Activated CD4-positive, alpha-beta memory T cell treated with anti-CD3 and anti-CD28 coated beads, Interleukin-2, amount 10 ng/mL, durations not matched to agents 7 days and 5 days (primary cell): ENCODE results near the gene AGBL1. TPM values are rescaled to one million over a fixed set of nuclear protein-coding genes. Genes with fewer than 3 reads are reported as not detected.

Source experiments
- CTCF ChIA-PET: fragments of 350-600 bp; sonication (Branson Sonifier 250); formaldehyde crosslinking; loops from one replicate; lab custom pipeline; 2021; ENCODE audit warnings: antibody characterized with exemption, inconsistent platforms; lab: Charles Lee
- POLR2A ChIA-PET: fragments of 350-600 bp; sonication (Branson Sonifier 250); formaldehyde crosslinking; loops from one replicate; lab custom pipeline; 2021; ENCODE audit warnings: antibody characterized with exemption; lab: Charles Lee
- DNase-seq: peaks from one replicate; pipeline ENCODE4 v3.0.0-alpha.2; 2020
- H3K27ac Mint-ChIP-seq: one replicate; pipeline ENCODE4 v1.8.0; 2021; ENCODE audit warnings: mild to moderate bottlenecking, mixed read lengths
- H3K27me3 Mint-ChIP-seq: one replicate; pipeline ENCODE4 v1.8.0; 2021; ENCODE audit warnings: mixed read lengths
- H3K36me3 Mint-ChIP-seq: one replicate; pipeline ENCODE4 v1.8.0; 2021; ENCODE audit warnings: low read depth, mixed read lengths
- H3K4me1 Mint-ChIP-seq: one replicate; pipeline ENCODE4 v1.8.0; 2021; ENCODE audit warnings: mixed read lengths
- H3K4me3 Mint-ChIP-seq: one replicate; pipeline ENCODE4 v1.8.0; 2021; ENCODE audit warnings: mild to moderate bottlenecking, mixed read lengths
- H3K9me3 Mint-ChIP-seq: one replicate; pipeline ENCODE4 v1.8.0; 2021; ENCODE audit warnings: mixed read lengths
- total RNA-seq, 2 experiments: library from RNA; stranded (reverse); gene quantifications; one replicate each; pipeline ENCODE4 v1.2.3, GENCODE V29; 2021

AGBL1 gene
- total RNA-seq, 2 experiments from 2014 or later, result not detected

GRCh38 chr15:86568378-86568777 is 488.7 kb downstream of the AGBL1 start:
- no peak overlapping the region for H3K27ac Mint-ChIP-seq
- peaks cover 8% of the 10 kb centered on the region for H3K9me3 Mint-ChIP-seq
- POLR2A ChIA-PET, result no interaction called here
- no peak for DNase-seq
- CTCF ChIA-PET, result no interaction called here
- no peaks in the 10 kb centered on the region for H3K4me1 Mint-ChIP-seq
- H3K4me3 Mint-ChIP-seq, result no peak overlapping the region
- no peaks in the 10 kb centered on the region for H3K36me3 Mint-ChIP-seq
- no peaks in the 10 kb centered on the region for H3K27me3 Mint-ChIP-seq

- DNase-seq, result no peak
- Mint-ChIP-seq H3K27ac (no peak overlapping the region), H3K27me3 (no peaks in the 10 kb centered on the region), H3K36me3 (no peaks in the 10 kb centered on the region), H3K4me3 (no peak overlapping the region), H3K4me1 (no peaks in the 10 kb centered on the region), H3K9me3 (peaks cover 4% of the 10 kb centered on the region)
- ChIA-PET CTCF (no interaction called here), POLR2A (no interaction called here)
Measured at GRCh38 chr15:86570738-86571137, 491.1 kb downstream of the AGBL1 start.

GRCh38 chr15:86571873-86572272 is 492.2 kb downstream of the AGBL1 start:
- Mint-ChIP-seq H3K36me3 (no peaks in the 10 kb centered on the region), H3K4me1 (no peaks in the 10 kb centered on the region), H3K4me3 (no peak overlapping the region), H3K27ac (no peak overlapping the region), H3K9me3 (peaks cover 2% of the 10 kb centered on the region), H3K27me3 (no peaks in the 10 kb centered on the region)
- ChIA-PET CTCF (no interaction called here), POLR2A (no interaction called here)
- DNase-seq, result no peak

- Mint-ChIP-seq H3K9me3 (peaks cover 2% of the 10 kb centered on the region), H3K4me3 (no peak overlapping the region), H3K27me3 (no peaks in the 10 kb centered on the region), H3K4me1 (no peaks in the 10 kb centered on the region), H3K27ac (no peak overlapping the region), H3K36me3 (no peaks in the 10 kb centered on the region)
- POLR2A ChIA-PET, result no interaction called here
- CTCF ChIA-PET, result no interaction called here
- DNase-seq, result no peak
Measured at GRCh38 chr15:86572368-86572841, 492.7 kb downstream of the AGBL1 start.

- Mint-ChIP-seq H3K27ac (no peak overlapping the region), H3K36me3 (no peaks in the 10 kb centered on the region), H3K4me1 (no peaks in the 10 kb centered on the region), H3K27me3 (no peaks in the 10 kb centered on the region), H3K9me3 (peaks cover 2% of the 10 kb centered on the region), H3K4me3 (no peak overlapping the region)
- ChIA-PET POLR2A (no interaction called here), CTCF (no interaction called here)
- DNase-seq, result no peak
Measured at GRCh38 chr15:86573476-86573875, 493.8 kb downstream of the AGBL1 start.

- ChIA-PET CTCF (no interaction called here), POLR2A (no interaction called here)
- H3K27me3 Mint-ChIP-seq, result no peaks in the 10 kb centered on the region
- H3K4me3 Mint-ChIP-seq, result no peak overlapping the region
- peaks cover 3% of the 10 kb centered on the region for H3K9me3 Mint-ChIP-seq
- no peaks in the 10 kb centered on the region for H3K4me1 Mint-ChIP-seq
- H3K36me3 Mint-ChIP-seq, result no peaks in the 10 kb centered on the region
- DNase-seq, result no peak
- no peak overlapping the region for H3K27ac Mint-ChIP-seq
Measured at GRCh38 chr15:86588413-86588812, 508.7 kb downstream of the AGBL1 start.

- CTCF ChIA-PET, result no interaction called here
- Mint-ChIP-seq H3K36me3 (no peaks in the 10 kb centered on the region), H3K27ac (no peak overlapping the region), H3K4me1 (no peaks in the 10 kb centered on the region), H3K27me3 (no peaks in the 10 kb centered on the region), H3K9me3 (peaks cover 3% of the 10 kb centered on the region), H3K4me3 (no peak overlapping the region)
- POLR2A ChIA-PET, result no interaction called here
- no peak for DNase-seq
Measured at GRCh38 chr15:86590461-86590860, 510.8 kb downstream of the AGBL1 start.

GRCh38 chr15:86591158-86591557 is 511.5 kb downstream of the AGBL1 start:
- POLR2A ChIA-PET, result no interaction called here
- Mint-ChIP-seq H3K36me3 (no peaks in the 10 kb centered on the region), H3K27ac (no peak overlapping the region), H3K27me3 (no peaks in the 10 kb centered on the region), H3K4me3 (no peak overlapping the region), H3K4me1 (no peaks in the 10 kb centered on the region), H3K9me3 (peaks cover 3% of the 10 kb centered on the region)
- CTCF ChIA-PET, result no interaction called here
- DNase-seq, result no peak

GRCh38 chr15:86591994-86592735 is 512.5 kb downstream of the AGBL1 start:
- H3K9me3 Mint-ChIP-seq, result peaks cover 3% of the 10 kb centered on the region
- POLR2A ChIA-PET, result no interaction called here
- CTCF ChIA-PET, result no interaction called here
- no peak for DNase-seq
- no peaks in the 10 kb centered on the region for H3K4me1 Mint-ChIP-seq
- no peak overlapping the region for H3K27ac Mint-ChIP-seq
- H3K4me3 Mint-ChIP-seq, result no peak overlapping the region
- no peaks in the 10 kb centered on the region for H3K27me3 Mint-ChIP-seq
- H3K36me3 Mint-ChIP-seq, result no peaks in the 10 kb centered on the region

- no peaks in the 10 kb centered on the region for H3K36me3 Mint-ChIP-seq
- no peaks in the 10 kb centered on the region for H3K4me1 Mint-ChIP-seq
- CTCF ChIA-PET, result no interaction called here
- H3K27ac Mint-ChIP-seq, result no peak overlapping the region
- POLR2A ChIA-PET, result no interaction called here
- DNase-seq, result no peak
- H3K27me3 Mint-ChIP-seq, result no peaks in the 10 kb centered on the region
- H3K9me3 Mint-ChIP-seq, result peaks cover 3% of the 10 kb centered on the region
- no peak overlapping the region for H3K4me3 Mint-ChIP-seq
Measured at GRCh38 chr15:86595741-86596140, 516.1 kb downstream of the AGBL1 start.

- CTCF ChIA-PET, result no interaction called here
- no peaks in the 10 kb centered on the region for H3K36me3 Mint-ChIP-seq
- no peaks in the 10 kb centered on the region for H3K4me1 Mint-ChIP-seq
- POLR2A ChIA-PET, result no interaction called here
- peaks cover 6% of the 10 kb centered on the region for H3K27me3 Mint-ChIP-seq
- DNase-seq, result no peak
- H3K4me3 Mint-ChIP-seq, result no peak overlapping the region
- no peaks in the 10 kb centered on the region for H3K9me3 Mint-ChIP-seq
- no peak overlapping the region for H3K27ac Mint-ChIP-seq
Measured at GRCh38 chr15:86603466-86603865, 523.8 kb downstream of the AGBL1 start.

GRCh38 chr15:86608461-86609205 is 529.0 kb downstream of the AGBL1 start:
- Mint-ChIP-seq H3K36me3 (no peaks in the 10 kb centered on the region), H3K4me3 (no peak overlapping the region), H3K27me3 (peaks cover 11% of the 10 kb centered on the region), H3K27ac (no peak overlapping the region), H3K4me1 (peaks cover 30% of the 10 kb centered on the region), H3K9me3 (no peaks in the 10 kb centered on the region)
- ChIA-PET CTCF (no interaction called here), POLR2A (no interaction called here)
- no peak for DNase-seq

- no peaks in the 10 kb centered on the region for H3K36me3 Mint-ChIP-seq
- no peak overlapping the region for H3K27ac Mint-ChIP-seq
- POLR2A ChIA-PET, result no interaction called here
- no peak for DNase-seq
- H3K27me3 Mint-ChIP-seq, result peaks cover 11% of the 10 kb centered on the region
- H3K9me3 Mint-ChIP-seq, result no peaks in the 10 kb centered on the region
- H3K4me1 Mint-ChIP-seq, result peaks cover 30% of the 10 kb centered on the region
- H3K4me3 Mint-ChIP-seq, result no peak overlapping the region
- CTCF ChIA-PET, result no interaction called here
Measured at GRCh38 chr15:86609275-86609674, 529.6 kb downstream of the AGBL1 start.

- no peak for DNase-seq
- no peaks in the 10 kb centered on the region for H3K9me3 Mint-ChIP-seq
- no peak overlapping the region for H3K4me3 Mint-ChIP-seq
- peaks cover 37% of the 10 kb centered on the region for H3K4me1 Mint-ChIP-seq
- ChIA-PET CTCF (no interaction called here), POLR2A (no interaction called here)
- H3K27me3 Mint-ChIP-seq, result peaks cover 11% of the 10 kb centered on the region
- no peak overlapping the region for H3K27ac Mint-ChIP-seq
- peaks cover 6% of the 10 kb centered on the region for H3K36me3 Mint-ChIP-seq
Measured at GRCh38 chr15:86610038-86610437, 530.4 kb downstream of the AGBL1 start.
